K562 (cell line): ENCODE data around the gene CRYBA1. TPM values are rescaled to one million over a fixed set of nuclear protein-coding genes. Genes with fewer than 3 reads are reported as not detected.

Experiments
- CBFA2T2 ChIP-seq: fragments of 450-650 bp; conservative IDR thresholded peaks from 2 replicates; pipeline ENCODE4 v1.6.1; 2017; ENCODE audit warnings: mild to moderate bottlenecking
- ETV1 ChIP-seq: fragments of 450-650 bp; conservative IDR thresholded peaks from 2 replicates; pipeline ENCODE4 v1.6.1; 2016; ENCODE audit warnings: missing genetic modification characterization, control low read depth, low read depth, missing compliant biosample characterization
- FUS ChIP-seq: fragments of 200-400 bp; formaldehyde crosslinking; optimal IDR thresholded peaks from 2 replicates; pipeline ENCODE3; 2017; ENCODE audit warnings: low read depth, low read length
- GATAD2B ChIP-seq: fragments of 450-650 bp; IDR thresholded peaks from 2 replicates; pipeline ENCODE4 v1.6.1; 2017; ENCODE audit warnings: mild to moderate bottlenecking, borderline replicate concordance
- HNRNPLL ChIP-seq: fragments of 200-400 bp; formaldehyde crosslinking; IDR thresholded peaks from 2 replicates; pipeline ENCODE4 v1.6.1; 2017; ENCODE audit warnings: low read length, low read depth, mild to moderate bottlenecking; ENCODE audit not compliant: poor library complexity, severe bottlenecking
- HSF4 ChIP-seq: fragments of 250-450 bp; sonication (Bioruptor Pico); IDR thresholded peaks from 2 replicates; pipeline ENCODE4 v2.1.2; 2022; ENCODE audit warnings: mild to moderate bottlenecking, moderate library complexity, borderline replicate concordance
- KLF1 ChIP-seq: fragments of 450-650 bp; IDR thresholded peaks from 2 replicates; pipeline ENCODE4 v1.6.1; 2016; ENCODE audit warnings: missing genetic modification characterization, missing compliant biosample characterization
- NCOR1 ChIP-seq: fragments of 450-650 bp; IDR thresholded peaks from 2 replicates; pipeline ENCODE4 v1.6.1; 2016; ENCODE audit warnings: mild to moderate bottlenecking, moderate library complexity
- NFE2 ChIP-seq: IDR thresholded peaks from 2 replicates; pipeline ENCODE4 v1.6.1; 2014; ENCODE audit warnings: antibody characterized with exemption, low read depth
- PHB ChIP-seq: fragments of 250-450 bp; sonication (Bioruptor Pico); IDR thresholded peaks from 2 replicates; pipeline ENCODE4 v1.5.0; 2021
- POLR2A ChIP-seq: fragments of 450-650 bp; conservative IDR thresholded peaks from 2 replicates; pipeline ENCODE4 v1.6.1; 2016
- XRCC5 ChIP-seq: fragments of 200-400 bp; formaldehyde crosslinking; IDR thresholded peaks from 2 replicates; pipeline ENCODE4 v1.6.1; 2017; ENCODE audit warnings: low read depth, mild to moderate bottlenecking, low read length
- ZNF764 ChIP-seq: fragments of 250-450 bp; sonication (Bioruptor Pico); IDR thresholded peaks from 2 replicates; pipeline ENCODE4 v1.4.0; 2020; ENCODE audit warnings: low read depth, mild to moderate bottlenecking, moderate library complexity
- polyA plus RNA-seq, 8 experiments: library from polyadenylated mRNA; depleted of rRNA in 4 of 8; stranded (reverse) in 5 of 8; unstranded in 3 of 8; fragments of >200 nt; fragmentation: Nextera tagmentation in 2 of 8; fragmentation: Illumina TruSeq in 1 of 8; extraction: Ambion mirVana in 2 of 8; extraction: Trizol in 1 of 8; gene quantifications; 2 replicates each; pipeline versions ENCODE4 v1.2.1 to v1.2.3, GENCODE V29; 2011 to 2014; ENCODE audit warnings: inconsistent platforms in 1 of 8, missing spikeins in 1 of 8
- total RNA-seq, 7 experiments: library from RNA; depleted of rRNA in 6 of 7; stranded (reverse); fragments of >200 nt in 6 of 7; fragmentation: Illumina TruSeq in 2 of 7; extraction: Trizol in 2 of 7; gene quantifications; 2 replicates each; pipeline versions ENCODE4 v1.2.1 to v1.2.3, GENCODE V29; 2011 to 2021; ENCODE audit warnings: low replicate concordance in 1 of 7
- TF ChIP-seq, protein P1 (sequence below), 2 experiments: fragments of 450-650 bp in 1 of 2; IDR thresholded peaks; 2 replicates each; pipeline ENCODE4 v1.6.1; 2011 to 2017; ENCODE audit warnings: low read depth in 2 of 2, antibody characterized with exemption in 1 of 2, borderline replicate concordance in 1 of 2, low read length in 1 of 2, mild to moderate bottlenecking in 1 of 2, mixed read lengths in 1 of 2; ENCODE audit not compliant: control insufficient read depth in 1 of 2
- TF ChIP-seq, protein P2 (sequence below), 2 experiments: fragments of 450-650 bp in 1 of 2; sonication (generic) in 1 of 2; formaldehyde crosslinking in 1 of 2; IDR thresholded peaks in 1 of 2; conservative IDR thresholded peaks in 1 of 2; 2 replicates each; pipeline versions ENCODE4 v1.6.1 to v1.8.1; 2016 to 2023; ENCODE audit warnings: mild to moderate bottlenecking in 2 of 2, moderate library complexity in 2 of 2, inconsistent platforms in 1 of 2, missing genetic modification reagents in 1 of 2
- TF ChIP-seq, protein P3 (sequence below), 2 experiments: fragments of 450-650 bp; formaldehyde crosslinking in 1 of 2; IDR thresholded peaks; 2 replicates each; pipeline versions ENCODE4 v1.4.0 to v1.6.1; 2014 to 2020; ENCODE audit warnings: mild to moderate bottlenecking in 2 of 2, borderline replicate concordance in 1 of 2, low read depth in 1 of 2

Gene CRYBA1
- total and polyA plus RNA-seq, 9 of the 15 experiments (the other 6 are each of a cell fraction or from before 2014, with no cell fraction given) = not detected

DNA sequence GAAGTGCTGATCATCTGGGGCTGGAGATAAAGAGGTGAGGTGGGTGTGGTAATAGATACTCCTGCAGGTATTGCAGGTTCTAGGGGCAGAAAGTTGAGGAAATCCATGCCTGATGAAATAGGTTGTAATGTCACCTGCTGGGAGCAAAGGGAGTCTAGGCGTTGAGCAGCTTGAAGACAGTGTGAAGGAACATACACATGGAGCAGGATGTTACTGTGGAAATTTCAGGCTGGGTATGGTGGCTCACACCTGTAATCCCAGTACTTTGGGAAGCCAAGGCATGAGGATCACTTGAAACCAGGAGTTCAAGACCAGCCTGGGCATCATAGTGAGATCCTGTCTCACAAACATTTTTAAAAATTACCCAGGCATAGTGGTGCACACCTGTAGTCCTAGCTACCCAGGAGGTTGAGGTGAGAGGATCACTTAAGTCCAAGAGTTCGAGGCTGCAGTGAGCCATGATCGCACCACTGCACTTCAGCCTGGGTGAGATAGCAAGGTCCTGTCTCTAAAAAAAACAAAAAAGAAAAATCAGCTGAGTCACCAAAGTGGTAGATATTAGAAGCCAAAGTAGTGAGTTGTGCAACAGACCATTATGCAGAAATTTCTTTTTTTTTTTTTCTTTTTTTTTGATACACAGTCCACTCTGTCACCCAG lies 9.1 kb upstream of the CRYBA1 start (continued):
- TF ChIP-seq, protein P1, sequence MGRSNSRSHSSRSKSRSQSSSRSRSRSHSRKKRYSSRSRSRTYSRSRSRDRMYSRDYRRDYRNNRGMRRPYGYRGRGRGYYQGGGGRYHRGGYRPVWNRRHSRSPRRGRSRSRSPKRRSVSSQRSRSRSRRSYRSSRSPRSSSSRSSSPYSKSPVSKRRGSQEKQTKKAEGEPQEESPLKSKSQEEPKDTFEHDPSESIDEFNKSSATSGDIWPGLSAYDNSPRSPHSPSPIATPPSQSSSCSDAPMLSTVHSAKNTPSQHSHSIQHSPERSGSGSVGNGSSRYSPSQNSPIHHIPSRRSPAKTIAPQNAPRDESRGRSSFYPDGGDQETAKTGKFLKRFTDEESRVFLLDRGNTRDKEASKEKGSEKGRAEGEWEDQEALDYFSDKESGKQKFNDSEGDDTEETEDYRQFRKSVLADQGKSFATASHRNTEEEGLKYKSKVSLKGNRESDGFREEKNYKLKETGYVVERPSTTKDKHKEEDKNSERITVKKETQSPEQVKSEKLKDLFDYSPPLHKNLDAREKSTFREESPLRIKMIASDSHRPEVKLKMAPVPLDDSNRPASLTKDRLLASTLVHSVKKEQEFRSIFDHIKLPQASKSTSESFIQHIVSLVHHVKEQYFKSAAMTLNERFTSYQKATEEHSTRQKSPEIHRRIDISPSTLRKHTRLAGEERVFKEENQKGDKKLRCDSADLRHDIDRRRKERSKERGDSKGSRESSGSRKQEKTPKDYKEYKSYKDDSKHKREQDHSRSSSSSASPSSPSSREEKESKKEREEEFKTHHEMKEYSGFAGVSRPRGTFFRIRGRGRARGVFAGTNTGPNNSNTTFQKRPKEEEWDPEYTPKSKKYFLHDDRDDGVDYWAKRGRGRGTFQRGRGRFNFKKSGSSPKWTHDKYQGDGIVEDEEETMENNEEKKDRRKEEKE (IDR thresholded peaks at IDR 0.05; ENCODE audit: borderline replicate concordance in 1 of 2, control insufficient read depth in 1 of 2, low read depth in 2 of 2, low read length in 1 of 2) = no peak
- TF ChIP-seq FUS (no peak), ZNF764 (CRISPR knock-in tag) (no peak), PHB (no peak), HSF4 (CRISPR knock-in tag) (no peak), GATAD2B (no peak), KLF1 (tag) (no peak), XRCC5 (no peak), NFE2 (peak; percentile 92), ETV1 (tag) (peak; percentile 56), HNRNPLL (no peak), POLR2A (no peak), CBFA2T2 (0 out of 2 replicates have a peak, but pooled peaks have one; percentile 10), NCOR1 (no peak)
- TF ChIP-seq, protein P2, sequence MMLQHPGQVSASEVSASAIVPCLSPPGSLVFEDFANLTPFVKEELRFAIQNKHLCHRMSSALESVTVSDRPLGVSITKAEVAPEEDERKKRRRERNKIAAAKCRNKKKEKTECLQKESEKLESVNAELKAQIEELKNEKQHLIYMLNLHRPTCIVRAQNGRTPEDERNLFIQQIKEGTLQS (IDR thresholded peaks at IDR 0.05) = peak; percentile 54; the same call in 1 of the 2 replicates
- TF ChIP-seq, protein P2 (CRISPR knock-in tag; conservative IDR thresholded peaks at IDR 0.05) = no peak
- TF ChIP-seq, protein P3, sequence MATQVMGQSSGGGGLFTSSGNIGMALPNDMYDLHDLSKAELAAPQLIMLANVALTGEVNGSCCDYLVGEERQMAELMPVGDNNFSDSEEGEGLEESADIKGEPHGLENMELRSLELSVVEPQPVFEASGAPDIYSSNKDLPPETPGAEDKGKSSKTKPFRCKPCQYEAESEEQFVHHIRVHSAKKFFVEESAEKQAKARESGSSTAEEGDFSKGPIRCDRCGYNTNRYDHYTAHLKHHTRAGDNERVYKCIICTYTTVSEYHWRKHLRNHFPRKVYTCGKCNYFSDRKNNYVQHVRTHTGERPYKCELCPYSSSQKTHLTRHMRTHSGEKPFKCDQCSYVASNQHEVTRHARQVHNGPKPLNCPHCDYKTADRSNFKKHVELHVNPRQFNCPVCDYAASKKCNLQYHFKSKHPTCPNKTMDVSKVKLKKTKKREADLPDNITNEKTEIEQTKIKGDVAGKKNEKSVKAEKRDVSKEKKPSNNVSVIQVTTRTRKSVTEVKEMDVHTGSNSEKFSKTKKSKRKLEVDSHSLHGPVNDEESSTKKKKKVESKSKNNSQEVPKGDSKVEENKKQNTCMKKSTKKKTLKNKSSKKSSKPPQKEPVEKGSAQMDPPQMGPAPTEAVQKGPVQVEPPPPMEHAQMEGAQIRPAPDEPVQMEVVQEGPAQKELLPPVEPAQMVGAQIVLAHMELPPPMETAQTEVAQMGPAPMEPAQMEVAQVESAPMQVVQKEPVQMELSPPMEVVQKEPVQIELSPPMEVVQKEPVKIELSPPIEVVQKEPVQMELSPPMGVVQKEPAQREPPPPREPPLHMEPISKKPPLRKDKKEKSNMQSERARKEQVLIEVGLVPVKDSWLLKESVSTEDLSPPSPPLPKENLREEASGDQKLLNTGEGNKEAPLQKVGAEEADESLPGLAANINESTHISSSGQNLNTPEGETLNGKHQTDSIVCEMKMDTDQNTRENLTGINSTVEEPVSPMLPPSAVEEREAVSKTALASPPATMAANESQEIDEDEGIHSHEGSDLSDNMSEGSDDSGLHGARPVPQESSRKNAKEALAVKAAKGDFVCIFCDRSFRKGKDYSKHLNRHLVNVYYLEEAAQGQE (IDR thresholded peaks at IDR 0.05; ENCODE audit: borderline replicate concordance) = no peak
- TF ChIP-seq, protein P3 (CRISPR knock-in tag; IDR thresholded peaks at IDR 0.05; ENCODE audit: low read depth) = no peak
